Heart left ventricle (tissue), 13 donors: Measurements from ENCODE around the gene CPA5.

Experiments used
- CTCF ChIP-seq, 12 donors: fragments of 200-600 bp; sonication (generic) in 4 of 12; IDR thresholded peaks; one replicate each; pipeline versions ENCODE4 v1.5.0 to v1.8.0; 2018 to 2022; ENCODE audit warnings: antibody characterized with exemption in 12 of 12, mild to moderate bottlenecking in 5 of 12
- POLR2A ChIP-seq, 2 donors: fragments of 450-650 bp; IDR thresholded peaks; one replicate each; pipeline ENCODE4 v1.6.1; 2017; ENCODE audit warnings: antibody characterized with exemption in 2 of 2, mild to moderate bottlenecking in 2 of 2, moderate library complexity in 2 of 2
- donor health status: ischemic (EF 13 %, LVEDD 7.1; RV severe dilation, severe dysfunction).
- donor health status: DM: no; HTN: yes; CAD: no.
- donor health status: DM: no; HTN: no; CAD: no.
- donor health status: ischemic (EF 25% LVEDD 6.9; RV normal size, moderate dysfunction).
- donor health status: ischemic (EF 25% LVEDD 5.7; RV mildly dilated, moderate dysfunction).
- donor health status: ischemic (EF 35%, LVEDD 5.7; RV mildly dilated, moderate dysfunction).
- donor health status: nonischemic (EF 11% LVEDD 7.7; RV severe dilation, severe dysfunction).
- donor health status: DM: yes; HTN: yes; CAD: no.
- donor health status: PGD.
- donor health status: ischemic (EF 29% LVEDD 5.4; RV normal size, mild dysfunction).
- donor health status: nonischemic (EF 23%, LVEDD 6.1; RV moderate dilation, normal function).

- TF ChIP-seq POLR2A (IDR thresholded peaks at IDR 0.05) (no peak), CTCF (IDR thresholded peaks at IDR 0.05) (no peak)
These were observed 29.9 kb downstream of the CPA5 start for GRCh38 chr7:130374507-130374906.
